Dedifferentiated amniotic fluid mesenchymal stem cell (primary cell): ENCODE measurements around the gene TANC1.

Experiments
- DNase-seq: peaks from one replicate; pipeline ENCODE4 v3.0.0-alpha.2; 2016; ENCODE audit errors: extremely low spot score

Gene TANC1

DNA sequence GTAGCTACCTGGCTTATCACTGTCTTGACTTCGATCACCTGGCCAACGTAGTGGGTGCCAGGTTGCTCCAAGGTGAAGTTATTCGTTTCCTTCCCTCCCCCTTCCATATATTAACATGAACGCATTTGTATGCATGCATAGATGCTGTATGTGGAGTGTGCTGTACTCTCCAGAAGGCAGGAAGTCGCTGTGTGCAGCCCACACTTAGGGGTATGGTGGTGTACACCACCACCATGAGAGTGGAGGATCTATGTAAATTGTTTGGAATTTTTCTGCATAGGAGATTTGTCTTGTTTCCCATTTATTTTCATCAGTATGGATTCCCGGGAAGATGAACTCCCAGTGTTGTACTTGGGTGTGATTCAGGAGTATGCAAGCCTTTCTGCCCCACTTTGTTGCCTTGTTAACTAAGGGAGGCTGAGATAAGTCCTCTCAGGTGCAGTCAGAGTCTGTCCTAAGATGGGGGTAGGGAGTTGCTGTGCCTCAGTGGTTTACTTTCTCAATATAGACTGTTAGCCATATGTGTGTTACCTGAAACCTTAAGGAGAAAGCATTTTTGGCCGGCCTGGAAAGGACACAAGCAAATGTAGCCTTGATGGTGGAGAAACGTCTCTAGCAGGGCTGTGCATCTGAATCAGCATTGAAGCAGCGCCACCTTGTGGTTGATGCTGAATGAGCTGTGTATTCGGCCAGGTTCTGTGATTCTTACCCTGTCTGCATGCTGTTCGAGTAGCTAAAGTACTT, 149.8 kb downstream of the TANC1 start:
- DNase-seq = peak; percentile 79

DNA sequence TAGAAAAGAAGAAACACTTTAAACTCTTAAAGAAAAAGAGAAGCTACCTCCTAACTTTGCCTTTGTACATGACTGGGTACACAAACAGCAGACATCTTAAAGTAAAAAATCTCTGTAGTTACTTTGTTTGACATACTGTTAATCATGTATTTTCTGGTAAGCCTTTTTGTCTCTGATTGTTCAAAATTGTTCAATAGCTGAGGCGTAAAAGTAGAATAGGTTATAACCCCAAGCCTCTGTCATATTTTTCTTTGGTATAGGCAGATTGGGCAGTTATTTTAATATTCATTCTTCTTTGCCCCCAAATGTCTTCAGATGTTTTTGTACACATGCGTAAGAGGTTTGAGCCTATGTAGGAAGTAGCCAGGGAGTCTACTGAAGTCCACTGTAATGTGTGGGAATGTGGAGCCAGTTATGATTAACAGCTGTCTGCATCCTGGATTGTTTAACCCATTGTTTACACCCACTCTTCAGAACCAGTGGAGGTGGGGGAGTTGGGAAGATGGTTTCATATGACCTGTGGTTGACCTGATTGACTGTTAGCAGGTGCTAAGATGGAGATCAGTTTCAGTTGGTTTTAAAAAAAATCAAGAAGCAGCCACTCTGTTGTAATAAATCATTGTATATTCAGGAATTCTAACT, 150.5 kb downstream of the TANC1 start:
- no peak for DNase-seq

DNA sequence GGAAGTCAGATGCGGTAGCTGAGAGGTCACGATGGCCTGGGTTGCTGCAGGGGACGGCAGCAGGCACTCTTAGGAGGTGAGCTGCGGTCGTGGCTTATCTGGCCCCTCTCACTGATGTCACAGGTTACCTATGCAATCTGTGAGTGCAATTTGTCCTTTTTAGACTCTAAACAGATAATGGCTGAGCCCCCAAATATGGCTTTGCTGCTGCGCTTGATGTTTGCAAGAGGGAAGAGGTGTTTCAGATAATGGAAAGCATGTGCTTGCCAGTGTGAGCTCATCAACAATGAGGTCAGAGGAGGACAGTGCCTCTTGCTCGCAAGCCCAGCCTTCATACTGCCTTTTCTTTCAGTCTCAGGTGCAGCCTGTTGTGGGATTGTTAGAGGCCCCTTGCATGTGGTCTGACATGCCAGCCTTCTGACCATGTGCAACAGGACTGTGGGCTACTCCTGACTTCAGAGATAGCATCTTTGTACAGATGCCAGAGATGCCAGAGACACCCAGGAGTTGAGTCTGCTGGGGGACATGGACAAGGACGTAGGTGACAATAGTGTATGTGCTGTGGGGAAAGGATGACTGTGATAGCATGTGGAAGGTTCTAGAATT, 151.3 kb downstream of the TANC1 start:
- no peak for DNase-seq

DNA sequence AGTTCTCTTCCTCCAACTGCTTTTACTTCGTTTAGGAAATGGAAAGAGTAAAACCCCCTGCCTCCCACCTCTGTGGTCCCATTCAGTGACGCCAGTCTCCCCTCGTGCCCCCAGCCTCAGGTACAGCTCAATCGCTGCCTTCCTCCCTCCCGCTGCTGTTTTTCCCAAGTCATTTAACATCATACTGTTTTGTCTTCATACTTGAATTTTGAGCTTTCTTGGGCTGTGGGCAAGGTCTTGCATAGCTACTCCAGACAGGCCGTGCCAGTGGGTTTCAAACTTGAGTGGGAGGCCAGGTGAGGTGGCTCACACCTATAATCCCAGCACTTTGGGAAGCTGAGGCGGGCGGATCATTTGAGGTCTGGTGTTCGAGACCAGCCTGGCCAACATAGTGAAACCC, 155.3 kb downstream of the TANC1 start:
- no peak for DNase-seq

DNA sequence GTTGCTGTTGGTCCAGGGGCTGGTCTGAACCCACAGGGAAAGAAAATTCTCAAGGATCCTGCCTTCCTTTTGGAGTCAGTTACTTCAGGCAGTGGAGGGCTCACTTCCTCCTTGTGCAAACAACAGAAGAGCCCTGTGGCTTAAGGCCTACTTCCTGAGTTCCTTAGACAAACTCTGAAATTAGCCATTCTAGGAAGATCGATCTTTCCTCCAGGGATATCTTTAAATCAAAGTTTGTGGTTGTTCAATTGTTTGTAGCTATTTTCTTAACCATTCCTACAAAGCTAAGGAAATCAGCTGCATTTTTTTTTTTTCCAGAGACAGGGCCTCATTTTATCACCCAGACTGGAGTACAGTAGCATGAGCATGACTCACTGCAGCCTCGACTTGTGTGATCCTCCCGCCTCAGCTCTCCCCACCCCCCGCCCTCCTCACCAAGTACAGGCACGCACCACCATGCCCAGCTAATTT, 156.0 kb downstream of the TANC1 start:
- peak; percentile 70 for DNase-seq

DNA sequence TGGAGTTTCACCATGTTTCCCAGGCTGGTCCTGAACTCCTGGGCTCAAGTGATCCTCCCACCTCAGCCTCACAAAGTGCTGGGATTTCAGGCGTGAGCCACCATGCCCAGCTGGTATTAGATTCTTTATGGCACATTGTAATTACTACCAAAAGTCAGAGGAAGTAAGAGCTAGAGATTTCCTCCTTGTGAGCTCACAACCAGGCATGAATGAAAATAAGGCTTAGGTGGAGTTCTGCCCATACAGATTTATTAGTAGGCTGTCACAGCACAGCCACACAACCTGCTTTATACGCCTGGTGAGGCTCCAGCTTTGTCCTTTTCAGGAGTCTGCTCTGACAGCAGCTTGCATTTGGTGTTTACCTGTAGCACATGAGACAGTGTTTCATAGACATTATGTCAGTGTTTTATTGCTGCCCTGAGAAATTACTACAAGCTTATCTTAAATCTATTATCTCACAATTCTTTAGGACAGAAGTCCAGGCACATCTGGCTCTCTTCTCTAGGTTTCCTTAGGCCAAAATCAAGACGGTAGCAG, 156.6 kb downstream of the TANC1 start:
- no peak for DNase-seq

DNA sequence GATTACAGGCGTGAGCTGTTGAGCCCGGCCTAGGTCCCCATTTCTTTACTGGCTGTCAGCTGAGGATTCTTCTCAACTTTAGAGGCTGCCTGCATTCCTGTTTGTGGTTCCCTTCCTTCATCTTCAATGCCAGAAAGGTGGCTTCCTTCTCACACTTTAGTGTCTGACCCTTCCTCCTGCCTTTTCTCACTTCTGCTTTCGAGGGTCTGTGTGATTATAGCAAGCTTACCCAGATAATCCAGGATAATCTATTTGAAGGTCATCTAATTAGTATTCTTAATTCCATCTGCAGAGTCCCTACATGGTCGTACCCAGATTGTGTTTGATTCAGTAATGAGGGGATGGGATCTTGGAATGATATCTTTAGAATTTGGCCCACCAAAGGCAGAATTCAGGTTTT, 157.4 kb downstream of the TANC1 start:
- DNase-seq = no peak

DNA sequence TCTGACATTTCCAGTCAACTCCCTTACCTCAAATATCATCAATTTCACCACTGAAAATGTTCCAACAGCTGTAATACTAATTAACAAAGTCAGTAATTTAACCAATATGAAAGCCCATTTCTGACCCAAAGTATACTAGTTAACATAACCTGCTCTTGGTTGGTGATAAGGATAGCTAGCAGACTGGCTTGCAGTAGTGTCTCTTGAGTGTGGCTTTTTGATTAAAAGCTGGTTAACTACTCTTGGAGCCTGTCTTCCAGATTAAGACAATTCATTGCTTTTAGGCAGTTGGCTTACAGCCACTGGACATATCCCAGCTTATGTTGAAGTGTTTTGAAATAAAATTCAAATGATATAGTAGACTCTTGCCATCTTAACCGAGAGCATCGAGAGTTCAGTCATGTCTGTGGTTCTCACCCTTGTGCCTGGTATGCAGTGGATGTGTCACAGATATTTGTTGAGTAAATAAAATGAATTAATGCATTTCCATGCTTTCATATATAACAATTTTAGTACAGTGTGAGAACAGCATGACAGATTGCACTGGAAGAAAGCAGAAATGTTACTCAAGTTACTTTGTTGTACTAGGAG, 158.1 kb downstream of the TANC1 start:
- DNase-seq = peak; percentile 30

DNA sequence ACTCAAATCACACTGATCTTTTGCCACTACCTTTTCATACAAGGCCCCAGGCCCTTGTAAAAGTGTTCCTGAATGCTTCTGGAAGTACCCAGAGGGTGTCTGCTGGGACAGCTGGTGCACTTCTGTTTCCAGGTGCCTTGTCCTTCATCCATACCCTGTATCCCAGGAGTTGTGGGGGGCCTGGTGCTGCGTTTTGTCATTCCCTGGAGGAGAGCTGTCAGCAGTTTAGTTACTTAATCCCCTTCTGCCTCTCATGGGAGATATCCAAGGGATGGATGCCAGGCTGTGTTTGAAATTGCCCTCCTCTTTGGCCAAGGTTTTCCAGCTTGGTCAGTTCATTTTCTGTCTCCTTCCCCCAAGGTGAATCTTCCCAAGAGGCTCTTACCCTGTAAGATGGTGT, 159.8 kb downstream of the TANC1 start:
- DNase-seq = no peak

DNA sequence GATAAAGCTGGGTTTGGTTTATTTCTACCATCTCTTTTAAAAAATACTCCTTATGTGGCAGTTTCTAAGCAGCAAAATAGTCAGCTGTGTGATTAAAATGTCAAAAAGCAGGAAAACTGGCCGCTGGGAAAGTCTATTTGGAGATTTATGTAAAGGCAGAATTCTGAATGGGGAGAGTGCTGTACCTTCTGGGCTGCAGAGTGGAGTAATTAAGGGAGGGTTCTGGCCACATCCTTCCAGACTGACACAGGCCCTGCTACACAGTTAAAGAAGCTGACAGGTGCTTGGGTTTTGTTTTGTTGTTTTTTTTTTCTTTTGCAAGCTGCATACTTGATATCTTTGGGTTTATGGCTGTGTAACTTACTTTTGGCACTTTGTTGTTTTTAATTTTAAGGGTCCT, 160.8 kb downstream of the TANC1 start:
- DNase-seq = no peak

DNA sequence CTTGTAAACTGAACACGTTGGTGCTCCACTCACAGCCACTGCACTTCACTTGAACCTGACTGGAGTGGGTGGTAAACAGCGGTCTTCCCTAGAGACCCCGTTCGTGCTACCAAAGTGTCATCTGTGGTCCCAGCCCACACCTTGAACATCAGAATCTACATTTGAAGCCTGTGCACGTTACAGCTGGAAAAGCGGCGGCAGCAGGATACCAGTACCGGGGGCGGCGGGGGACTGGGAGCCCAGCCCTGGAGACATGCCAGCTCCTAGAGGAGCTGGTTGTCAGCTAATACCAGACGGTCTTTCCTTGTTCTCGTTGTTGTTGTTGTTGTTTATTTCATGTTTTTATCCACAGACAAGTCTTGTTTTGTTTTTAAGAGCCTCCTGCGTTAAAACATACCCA, 161.4 kb downstream of the TANC1 start:
- DNase-seq = no peak

DNA sequence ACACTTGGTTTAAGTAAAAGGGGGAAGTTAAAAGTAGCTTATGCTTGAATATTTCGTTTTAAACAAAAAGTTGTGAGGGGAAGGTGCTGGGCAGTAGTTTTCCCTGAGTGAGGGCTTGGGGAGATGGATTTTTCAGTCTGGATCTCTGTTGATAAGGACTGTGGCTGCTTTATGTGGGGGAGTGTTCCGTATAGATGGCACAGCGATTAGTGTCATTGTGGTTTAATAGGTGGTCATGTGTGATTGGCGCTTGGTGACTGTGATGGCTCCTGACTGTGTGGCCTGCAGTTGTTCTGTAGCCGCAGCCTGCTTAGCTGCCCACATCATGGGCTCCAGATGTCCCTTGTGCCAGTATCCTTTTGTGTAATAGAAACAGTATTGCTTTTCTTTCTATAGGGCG, 161.9 kb downstream of the TANC1 start:
- no peak for DNase-seq

DNA sequence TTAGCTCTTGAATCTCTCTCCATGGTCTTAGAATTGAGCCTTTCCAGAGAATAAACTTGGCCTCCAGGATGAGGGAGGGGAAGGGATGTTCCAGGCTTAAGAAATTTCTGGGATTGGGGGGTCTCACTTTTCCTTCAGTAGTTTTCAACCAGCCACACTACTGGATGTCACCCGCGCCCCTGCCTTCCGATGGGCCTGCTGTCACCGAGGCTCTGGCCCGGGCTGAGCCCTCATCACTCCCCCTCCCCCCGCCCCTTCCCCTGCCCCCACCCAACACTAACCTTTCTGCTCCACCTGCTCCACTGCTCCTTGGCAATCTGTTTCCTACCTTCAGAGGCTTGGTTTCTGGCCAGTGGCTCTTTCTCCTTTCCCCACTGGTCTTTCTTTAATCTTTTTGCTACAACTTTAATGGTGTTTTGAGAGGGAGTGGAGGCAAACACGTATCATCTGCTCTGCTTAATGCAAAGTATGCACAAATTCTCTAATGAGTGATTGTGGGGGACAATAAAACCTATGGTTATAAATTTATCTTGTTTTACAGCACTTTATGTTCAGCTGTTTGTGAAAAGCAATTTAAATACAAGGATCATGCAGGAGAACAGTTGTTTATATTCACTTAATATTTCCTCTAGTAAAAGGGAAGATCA, 162.9 kb downstream of the TANC1 start:
- no peak for DNase-seq

DNA sequence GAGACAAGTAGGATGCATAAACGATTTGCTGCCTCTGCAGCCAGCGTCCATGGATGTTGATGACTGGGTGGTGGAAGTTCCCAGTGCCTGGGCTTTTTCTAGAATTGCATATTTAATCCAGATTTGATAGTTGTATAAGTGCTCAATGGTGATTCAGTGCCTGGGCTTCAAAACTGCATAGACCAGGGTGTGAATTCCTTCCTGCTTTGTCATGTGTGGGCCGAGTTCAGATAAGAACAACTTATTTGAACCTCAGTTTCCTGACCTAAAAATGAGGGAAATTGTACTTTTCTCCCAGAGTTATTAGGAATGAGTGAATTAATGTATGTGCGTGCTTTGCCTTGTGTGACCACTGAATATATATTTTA, 163.5 kb downstream of the TANC1 start:
- DNase-seq = peak; percentile 73

DNA sequence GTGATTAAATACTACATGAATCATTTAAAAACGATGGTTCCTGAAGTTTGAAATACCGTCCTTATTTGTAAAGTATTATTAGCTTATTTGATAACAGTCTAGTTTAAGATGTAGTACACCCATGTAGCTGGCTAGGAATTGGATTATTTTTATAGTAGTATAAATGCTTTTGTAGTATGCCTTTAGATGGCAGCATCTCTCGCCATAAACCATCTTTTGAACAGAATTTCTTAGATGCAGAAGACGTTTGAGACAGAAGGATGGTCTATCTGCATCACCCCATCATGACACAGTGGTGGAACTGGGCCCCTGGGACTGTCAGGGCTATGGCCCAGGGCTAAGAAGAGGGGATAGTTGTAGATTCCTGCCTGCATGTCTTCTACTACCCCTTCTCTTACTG, 165.4 kb downstream of the TANC1 start:
- peak; percentile 54 for DNase-seq

DNA sequence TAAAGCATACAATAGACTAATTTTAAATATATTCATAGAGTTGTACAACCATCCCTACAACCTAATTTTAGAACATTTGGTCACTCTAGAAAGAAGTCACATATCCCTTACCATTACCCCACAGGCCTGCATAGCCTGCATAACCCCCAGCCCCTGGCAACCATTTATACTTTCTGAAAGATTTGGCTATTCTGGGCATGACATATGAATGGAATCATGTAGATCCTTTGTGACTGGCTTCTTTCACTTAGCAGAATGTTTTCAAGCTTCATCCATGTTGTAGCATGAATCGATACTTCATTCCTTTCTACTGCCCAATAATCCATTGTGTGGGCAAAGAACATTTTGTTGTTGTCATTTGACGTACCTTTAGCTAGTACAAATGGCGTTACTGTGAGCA, 166.5 kb downstream of the TANC1 start:
- DNase-seq = no peak

DNA sequence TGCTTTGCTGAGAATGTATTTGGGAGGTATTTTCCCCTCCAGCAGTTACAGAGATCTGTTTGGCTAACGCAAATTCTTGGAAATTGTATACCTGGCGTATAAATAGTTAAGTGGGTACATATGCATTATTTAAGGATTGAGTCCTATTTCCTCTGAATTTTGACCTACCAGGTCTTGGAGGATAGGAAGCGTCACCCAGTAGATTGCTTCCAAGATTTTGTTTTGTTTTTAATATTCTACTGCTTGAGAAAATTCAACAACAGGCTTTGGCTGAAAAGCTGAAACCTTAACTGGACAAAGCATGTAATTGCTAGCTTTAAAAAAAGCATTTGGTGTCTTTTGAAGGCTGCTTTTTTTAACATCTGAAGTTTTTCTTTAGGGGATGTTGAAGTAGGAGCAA, 168.0 kb downstream of the TANC1 start:
- peak; percentile 63 for DNase-seq

DNA sequence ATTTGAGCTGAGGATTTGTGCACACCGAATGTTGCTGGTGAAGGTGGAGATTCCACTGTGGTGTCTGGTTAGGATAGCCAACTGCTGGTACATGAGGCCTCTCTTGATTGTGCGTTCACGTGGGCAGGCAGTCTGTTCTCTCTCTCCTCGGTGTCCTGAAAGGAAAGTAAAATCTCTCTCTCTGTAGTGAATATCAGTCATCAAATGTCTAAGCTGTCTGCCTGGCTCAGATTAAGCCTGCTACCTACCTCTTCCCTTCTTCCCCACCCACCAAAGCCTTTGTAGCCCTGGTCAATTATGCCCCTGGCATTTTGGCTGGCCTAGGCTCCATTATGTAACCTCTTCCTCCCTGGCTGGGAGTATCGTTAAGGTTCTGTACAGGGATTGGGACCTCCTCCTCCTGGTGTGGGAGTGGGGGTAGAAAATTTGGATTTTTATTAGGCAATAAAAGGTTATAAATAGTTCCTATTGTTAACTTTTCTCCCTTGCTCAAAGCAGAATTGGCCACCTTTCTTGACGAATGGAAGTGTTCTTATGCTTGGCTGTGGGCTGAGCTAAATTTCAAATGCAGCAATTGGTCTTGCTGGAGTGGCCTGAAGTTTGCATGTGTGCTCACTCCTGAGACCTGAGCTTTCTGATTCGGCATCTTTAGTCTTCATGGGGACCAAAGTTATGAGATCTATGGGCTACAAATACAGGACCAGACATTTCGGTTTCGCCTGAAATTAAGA, 169.2 kb downstream of the TANC1 start:
- no peak for DNase-seq

DNA sequence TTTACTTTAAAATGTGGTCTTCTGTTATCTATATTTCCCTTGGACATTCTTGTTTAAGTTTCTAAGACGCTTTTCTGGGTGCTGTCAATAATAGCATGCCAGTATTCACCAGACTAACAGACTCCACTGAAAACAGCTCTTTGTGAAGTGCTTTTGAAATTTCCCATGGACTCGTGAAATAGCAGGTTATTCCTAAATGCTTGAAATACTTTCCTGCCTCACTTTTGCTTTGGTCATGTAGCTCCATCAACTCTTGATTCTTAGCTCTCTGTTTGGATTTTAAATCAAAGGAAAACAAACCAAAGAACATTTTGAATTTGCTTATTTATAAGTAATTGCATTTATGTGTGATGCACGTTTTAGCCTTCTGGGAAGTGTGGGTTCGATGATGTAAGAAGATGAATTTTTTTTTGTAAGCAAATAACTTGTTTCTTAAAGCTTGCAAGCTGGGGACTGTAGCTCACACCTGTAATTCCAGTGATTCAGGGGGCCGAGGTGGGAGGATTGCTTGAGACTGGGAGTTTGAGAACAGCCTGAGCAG, 170.3 kb downstream of the TANC1 start:
- DNase-seq = no peak

DNA sequence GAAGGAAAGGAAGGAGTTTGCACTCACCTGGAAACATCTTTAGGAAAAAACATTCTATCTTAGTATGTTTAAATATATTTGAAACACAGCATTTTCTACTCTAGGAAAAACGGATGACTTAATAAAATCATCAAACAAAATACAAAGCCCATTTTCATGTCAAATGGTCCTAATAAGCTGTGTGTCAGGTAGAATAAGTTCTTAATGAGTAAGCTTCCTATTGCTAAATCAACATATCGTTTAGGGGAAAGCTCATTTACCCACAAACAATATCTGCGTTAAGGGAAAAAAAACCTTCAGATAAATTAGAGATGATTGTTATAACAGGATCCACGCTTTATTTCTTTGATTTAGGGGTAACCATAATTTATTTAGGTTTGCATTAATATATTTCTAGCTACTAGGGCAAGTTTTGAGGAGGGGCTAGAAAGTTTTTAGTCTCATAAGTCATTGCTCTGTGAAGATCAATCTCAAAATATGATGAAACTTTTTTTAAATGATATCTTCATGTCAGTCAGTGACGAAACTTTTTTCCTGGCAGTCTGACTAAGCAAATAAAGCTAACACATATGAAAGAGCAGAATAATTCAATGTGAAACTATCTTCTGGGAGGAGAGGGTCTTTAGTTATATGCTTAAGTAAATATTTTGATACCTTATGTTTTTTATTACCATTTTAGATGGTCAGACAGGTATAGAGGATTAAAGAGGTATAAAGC, 170.9 kb downstream of the TANC1 start:
- DNase-seq = no peak
